Neuronal stem cell (in vitro differentiated cells): ENCODE measurements around the gene ABHD2.
"Not testable (repeated sequence)": the region's sequence is repeated elsewhere in the genome, so short reads cannot be mapped to it uniquely, and the experiment has no call there.

Experiments used
- DNase-seq: peaks from one replicate; pipeline ENCODE4 v3.0.0-alpha.2; 2013; ENCODE audit warnings: low spot score
- H2AFZ ChIP-seq: one replicate; pipeline ENCODE4 v1.6.1; 2013; ENCODE audit warnings: mild to moderate bottlenecking, low read length, inconsistent platforms
- H2AK5ac ChIP-seq: 2 replicates; pipeline ENCODE4 v1.6.1; 2013; ENCODE audit warnings: low read depth, mild to moderate bottlenecking, inconsistent platforms, low read length, moderate library complexity, mixed read lengths
- H2BK120ac ChIP-seq: 2 replicates; pipeline ENCODE4 v1.6.1; 2013; ENCODE audit warnings: low read depth, mild to moderate bottlenecking, inconsistent platforms, low read length, moderate library complexity, mixed read lengths
- H2BK12ac ChIP-seq: one replicate; pipeline ENCODE4 v1.6.1; 2013; ENCODE audit warnings: low read length, inconsistent platforms
- H2BK15ac ChIP-seq: 2 replicates; pipeline ENCODE4 v1.6.1; 2013; ENCODE audit warnings: mild to moderate bottlenecking, low read length, inconsistent platforms, mixed read lengths
- H2BK5ac ChIP-seq: one replicate; pipeline ENCODE4 v1.6.1; 2013; ENCODE audit warnings: inconsistent platforms, mild to moderate bottlenecking, low read length, moderate library complexity
- H3K14ac ChIP-seq: one replicate; pipeline ENCODE4 v1.6.1; 2013; ENCODE audit warnings: low read length, inconsistent platforms
- H3K18ac ChIP-seq: 2 replicates; pipeline ENCODE4 v1.6.1; 2013; ENCODE audit warnings: low read length, inconsistent platforms
- H3K23ac ChIP-seq: 2 replicates; pipeline ENCODE4 v1.6.1; 2013; ENCODE audit warnings: low read depth, mild to moderate bottlenecking, mixed read lengths, low read length, inconsistent platforms; ENCODE audit not compliant: poor library complexity
- H3K27ac ChIP-seq: replicated peaks from 3 replicates; pipeline ENCODE4 v1.5.1; 2013; ENCODE audit warnings: low read length, inconsistent platforms
- H3K27me3 ChIP-seq, 3 experiments: 2 replicates each; pipeline ENCODE4 v1.6.1; 2013; ENCODE audit warnings: low read length in 3 of 3, mild to moderate bottlenecking in 2 of 3, inconsistent platforms in 1 of 3, low read depth in 1 of 3, mixed read lengths in 1 of 3, moderate library complexity in 1 of 3; ENCODE audit not compliant: control insufficient read depth in 3 of 3, insufficient read depth in 3 of 3
- H3K36me3 ChIP-seq, 2 donors: replicated peaks in 1 of 2; 2 replicates each; pipeline ENCODE4 v1.6.1; 2013; ENCODE audit warnings: low read length in 2 of 2; ENCODE audit not compliant: control insufficient read depth in 2 of 2, insufficient read depth in 2 of 2
- H3K4ac ChIP-seq: 2 replicates; pipeline ENCODE4 v1.6.1; 2013; ENCODE audit warnings: inconsistent platforms, mild to moderate bottlenecking, low read length, moderate library complexity
- H3K4me1 ChIP-seq, 2 donors: 1 replicate in 1 of 2; 2 replicates in 1 of 2; pipeline ENCODE4 v1.6.1; 2013; ENCODE audit warnings: low read length in 2 of 2, low read depth in 1 of 2; ENCODE audit not compliant: control insufficient read depth in 2 of 2, insufficient read depth in 1 of 2
- H3K4me2 ChIP-seq: one replicate; pipeline ENCODE4 v1.6.1; 2013; ENCODE audit warnings: mild to moderate bottlenecking, low read length, inconsistent platforms; ENCODE audit not compliant: insufficient read depth, poor library complexity, severe bottlenecking
- H3K4me3 ChIP-seq, 2 donors: 2 replicates each; pipeline ENCODE4 v1.5.1; 2013; ENCODE audit warnings: low read length in 2 of 2, mild to moderate bottlenecking in 2 of 2, inconsistent platforms in 1 of 2, moderate library complexity in 1 of 2
- H3K79me1 ChIP-seq: one replicate; pipeline ENCODE4 v1.6.1; 2013; ENCODE audit warnings: low read depth, mild to moderate bottlenecking, inconsistent platforms, low read length, moderate library complexity
- H3K9ac ChIP-seq: one replicate; pipeline ENCODE4 v1.6.1; 2013; ENCODE audit warnings: mild to moderate bottlenecking, low read depth, low read length, inconsistent platforms; ENCODE audit not compliant: poor library complexity
- H3K9me3 ChIP-seq, 2 donors: replicated peaks in 1 of 2; 2 replicates each; pipeline versions ENCODE3 to v1.6.1; 2013; ENCODE audit warnings: low read length in 2 of 2, mild to moderate bottlenecking in 2 of 2, inconsistent platforms in 1 of 2, low read depth in 1 of 2, mixed read lengths in 1 of 2, moderate library complexity in 1 of 2; ENCODE audit not compliant: control insufficient read depth in 2 of 2, insufficient read depth in 1 of 2
- H4K8ac ChIP-seq: one replicate; pipeline ENCODE4 v1.6.1; 2013; ENCODE audit warnings: low read depth, mild to moderate bottlenecking, inconsistent platforms, low read length, moderate library complexity
- H4K91ac ChIP-seq: one replicate; pipeline ENCODE4 v1.6.1; 2013; ENCODE audit warnings: low read length, low read depth, mild to moderate bottlenecking, inconsistent platforms; ENCODE audit not compliant: poor library complexity
- WGBS, 2 donors: extraction: QIAGEN DNeasy Blood & Tissue Kit; methylation state at CpG; one replicate each; pipeline ENCODE4 v1.1.7; 2013; ENCODE audit warnings: missing lambda C conversion rate in 2 of 2, mixed read lengths in 1 of 2; ENCODE audit not compliant: insufficient read length in 2 of 2, insufficient replicate concordance in 1 of 2; ENCODE audit errors: extremely low coverage in 2 of 2; 5-methylcytosine and 5-hydroxymethylcytosine counted together

The ABHD2 gene

DNA sequence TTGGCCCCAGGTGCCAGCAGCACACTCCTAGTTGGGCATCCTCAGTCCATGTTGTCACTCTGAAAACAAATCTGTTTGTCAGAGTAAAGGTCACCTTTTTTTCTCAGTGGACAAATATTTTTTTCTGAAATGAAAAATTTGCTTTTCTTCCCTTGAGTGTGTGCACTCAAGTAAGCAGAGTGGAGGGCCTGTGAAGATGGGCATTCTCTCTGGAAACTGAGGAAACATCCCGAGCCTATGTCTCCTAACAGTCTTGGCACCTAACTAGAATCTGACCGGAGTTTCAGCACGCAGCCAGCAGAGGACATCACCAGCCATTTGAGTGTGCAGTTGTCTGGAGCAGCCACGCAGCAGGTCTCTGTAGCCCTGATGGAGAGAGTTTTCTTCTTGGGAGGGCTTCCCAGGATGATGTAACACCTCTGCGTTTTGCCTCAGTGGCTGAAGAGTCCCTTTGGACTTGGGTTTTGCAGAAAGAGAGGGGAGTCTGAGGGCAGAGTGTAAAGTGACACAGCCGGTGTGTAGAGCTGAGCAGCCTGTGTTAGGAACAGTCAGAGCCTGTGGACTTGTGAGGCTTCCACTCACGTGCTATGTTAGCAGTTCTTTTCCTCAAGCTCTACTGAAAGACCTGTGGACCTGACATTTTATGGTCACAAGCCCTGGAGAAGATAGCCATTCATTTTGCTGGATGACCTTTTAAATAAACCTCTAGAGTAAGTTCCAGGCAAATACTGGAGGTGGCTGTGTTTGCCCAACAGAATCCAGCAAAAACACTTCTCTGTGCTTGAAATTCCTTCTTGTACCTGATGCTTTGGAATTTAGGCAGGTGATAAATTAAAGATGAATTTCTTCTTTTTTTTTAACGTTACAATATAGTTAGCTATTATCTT is 51.6 kb downstream of the ABHD2 start:
- Histone ChIP-seq H3K27me3 (no peaks in the 10 kb centered on the region), H2BK12ac (no peak overlapping the region), H2BK120ac (no peak overlapping the region), H3K9ac (no peak overlapping the region), H3K9me3 (no peaks in the 10 kb centered on the region), H4K8ac (no peak overlapping the region), H4K91ac (no peak overlapping the region), H2AFZ (no peak overlapping the region), H3K27ac (no peak overlapping the region), H2BK5ac (no peak overlapping the region), H3K79me1 (no peaks in the 10 kb centered on the region), H3K4me3 (no peak overlapping the region), H2AK5ac (no peak overlapping the region), H2BK15ac (no peak overlapping the region), H3K4ac (no peak overlapping the region), H3K18ac (no peak overlapping the region), H3K23ac (no peak overlapping the region), H3K14ac (no peak overlapping the region), H3K4me2 (no peak overlapping the region), H3K4me1 (peaks cover 0 to 4% of the 10 kb centered on the region in 2 donors), H3K36me3 (peaks cover 0 to 3% of the 10 kb centered on the region in 2 donors)
- no CpG with 5 or more reads among the region's 8 CpGs for WGBS, 2 donors
- DNase-seq, result no peak

DNA sequence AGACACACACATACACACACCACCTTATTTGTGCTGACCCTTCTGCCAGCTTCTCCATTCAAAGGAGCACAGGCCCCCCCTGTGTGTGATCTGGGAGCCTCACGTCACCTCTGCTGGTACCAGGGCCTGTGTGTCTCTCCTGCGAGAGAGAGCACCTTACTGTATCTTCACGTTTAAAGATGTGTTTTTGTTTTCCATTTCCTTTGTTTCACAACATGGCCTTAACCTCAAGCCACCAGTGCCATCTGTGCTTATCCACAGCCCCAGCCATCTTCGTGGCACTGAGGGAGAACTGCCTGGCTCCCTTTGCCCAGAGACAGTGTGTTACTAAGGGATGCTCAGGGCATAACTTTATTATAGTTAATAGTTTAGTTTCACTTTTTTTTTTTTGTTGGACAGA is 52.3 kb downstream of the ABHD2 start:
- H2BK120ac ChIP-seq, result no peak overlapping the region
- DNase-seq, result no peak
- WGBS, 2 donors, result no CpG with 5 or more reads among the region's 4 CpGs

DNA sequence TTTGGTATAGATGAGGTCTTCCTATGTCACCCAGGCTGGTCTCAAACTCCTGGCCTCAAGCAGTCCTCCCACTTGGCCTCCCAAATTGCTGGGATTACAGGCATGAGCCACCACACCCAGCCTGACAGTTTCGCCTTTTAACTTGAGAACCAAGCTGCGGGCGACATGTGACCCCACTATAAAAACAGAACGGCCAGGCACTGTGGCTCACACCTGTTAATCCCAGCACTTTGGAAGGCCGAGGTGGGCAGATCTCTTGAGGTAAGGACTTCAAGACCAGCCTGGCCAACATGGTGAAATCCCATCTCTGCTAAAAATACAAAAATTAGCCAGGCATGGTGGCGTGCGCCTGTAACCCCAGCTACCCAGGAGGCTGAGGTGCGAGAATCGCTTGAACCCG is 52.9 kb downstream of the ABHD2 start:
- not testable (repeated sequence) for H3K4me1 ChIP-seq, H4K8ac ChIP-seq, H2AFZ ChIP-seq, H3K23ac ChIP-seq, H3K4me2 ChIP-seq, H3K9ac ChIP-seq, H3K79me1 ChIP-seq, H3K18ac ChIP-seq, H2AK5ac ChIP-seq, H2BK15ac ChIP-seq, H3K4ac ChIP-seq, H3K27me3 ChIP-seq, H3K36me3 ChIP-seq, H3K27ac ChIP-seq, H2BK12ac ChIP-seq, H3K14ac ChIP-seq, H3K9me3 ChIP-seq, H4K91ac ChIP-seq, H3K4me3 ChIP-seq, DNase-seq, H2BK120ac ChIP-seq, H2BK5ac ChIP-seq
- no CpG with 5 or more reads among the region's 10 CpGs for WGBS, 2 donors

More for the DNA sequence above, 52.3 kb downstream of the ABHD2 start:
- no peak overlapping the region for H3K23ac ChIP-seq
- H2BK5ac ChIP-seq, result no peak overlapping the region
- H3K14ac ChIP-seq, result no peak overlapping the region
- H2BK15ac ChIP-seq, result no peak overlapping the region
- no peak overlapping the region for H4K91ac ChIP-seq
- H3K4me2 ChIP-seq, result no peak overlapping the region
- no peak overlapping the region for H3K4ac ChIP-seq
- no peak overlapping the region for H2AK5ac ChIP-seq
- peaks cover 0 to 3% of the 10 kb centered on the region in 2 donors for H3K36me3 ChIP-seq
- H3K9ac ChIP-seq, result no peak overlapping the region
- H2BK12ac ChIP-seq, result no peak overlapping the region
- no peak overlapping the region for H2AFZ ChIP-seq
- H3K4me3 ChIP-seq, result peak overlapping the region in 1 of 2 donors; percentile 66
- no peaks in the 10 kb centered on the region for H3K27me3 ChIP-seq
- H3K4me1 ChIP-seq, result peaks cover 0 to 4% of the 10 kb centered on the region in 2 donors
- H3K27ac ChIP-seq, result no peak overlapping the region
- H3K79me1 ChIP-seq, result no peaks in the 10 kb centered on the region
- H3K18ac ChIP-seq, result peak overlapping the region; percentile 60
- no peaks in the 10 kb centered on the region for H3K9me3 ChIP-seq
- H4K8ac ChIP-seq, result no peak overlapping the region

DNA sequence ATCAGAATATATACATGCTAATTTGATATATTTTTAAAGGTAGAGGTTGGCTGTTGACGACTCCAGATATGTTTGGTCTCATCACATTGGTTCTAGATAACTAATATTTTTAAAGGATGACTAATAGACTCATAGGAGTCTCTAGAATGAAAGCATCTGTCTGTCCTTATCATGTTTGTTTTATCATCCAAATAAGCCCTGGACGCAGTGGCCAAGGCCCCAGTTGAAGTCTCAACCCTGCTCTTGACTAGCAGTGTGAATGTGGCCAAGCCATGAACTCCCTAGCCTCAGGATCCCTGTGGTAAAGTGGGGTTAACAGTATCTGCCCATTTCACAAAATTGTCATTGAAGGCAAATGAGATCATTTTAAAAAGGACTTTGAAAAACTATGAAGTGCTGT is 53.6 kb downstream of the ABHD2 start:
- Histone ChIP-seq H2BK15ac (no peak overlapping the region), H2BK12ac (no peak overlapping the region), H3K4ac (no peak overlapping the region), H3K4me1 (peaks cover 0 to 4% of the 10 kb centered on the region in 2 donors), H3K79me1 (no peaks in the 10 kb centered on the region), H3K4me3 (no peak overlapping the region), H2BK5ac (no peak overlapping the region), H4K8ac (no peak overlapping the region), H3K9me3 (no peaks in the 10 kb centered on the region), H3K18ac (no peak overlapping the region), H3K36me3 (peaks cover 0 to 3% of the 10 kb centered on the region in 2 donors), H4K91ac (no peak overlapping the region), H3K23ac (no peak overlapping the region), H2AFZ (no peak overlapping the region), H3K14ac (no peak overlapping the region), H3K9ac (no peak overlapping the region), H3K4me2 (no peak overlapping the region), H3K27me3 (no peaks in the 10 kb centered on the region), H3K27ac (no peak overlapping the region), H2BK120ac (no peak overlapping the region), H2AK5ac (no peak overlapping the region)
- no peak for DNase-seq
- WGBS, 2 donors, result no CpG with 5 or more reads among the region's 2 CpGs
